ENCODE data around the gene B4GALT5.
A peak's percentile ranks its signal among the peaks of the same experiment; 100 is the strongest.
"Not testable (repeated sequence)": the region's sequence is repeated elsewhere in the genome, so short reads cannot be mapped to it uniquely, and the experiment has no call there.

Gene B4GALT5

GRCh38 chr20:49629606-49630005, 84.1 kb downstream of the B4GALT5 start:
- DNase-seq (ENCODE audit: low spot score): no peak

- not testable (repeated sequence) for DNase-seq (ENCODE audit: low spot score)
Measured at GRCh38 chr20:49628280-49628679, 85.4 kb downstream of the B4GALT5 start.

GRCh38 chr20:49627329-49627761, 86.3 kb downstream of the B4GALT5 start:
- no peak for DNase-seq (ENCODE audit: low spot score)

GRCh38 chr20:49624988-49625387, 88.7 kb downstream of the B4GALT5 start:
- not testable (repeated sequence) for DNase-seq (ENCODE audit: low spot score)

- no peak for DNase-seq (ENCODE audit: low spot score)
Measured at GRCh38 chr20:49624317-49624716, 89.4 kb downstream of the B4GALT5 start.

GRCh38 chr20:49622243-49622642, 91.4 kb downstream of the B4GALT5 start:
- DNase-seq (ENCODE audit: low spot score): no peak

GRCh38 chr20:49620364-49621240, 93.1 kb downstream of the B4GALT5 start:
- DNase-seq (ENCODE audit: low spot score): peak; percentile 57

GRCh38 chr20:49619113-49620048, 94.3 kb downstream of the B4GALT5 start:
- DNase-seq (ENCODE audit: low spot score): no peak

- no peak for DNase-seq (ENCODE audit: low spot score)
Measured at GRCh38 chr20:49618289-49618688, 95.4 kb downstream of the B4GALT5 start.

- DNase-seq (ENCODE audit: low spot score): not testable (repeated sequence)
Measured at GRCh38 chr20:49617394-49617793, 96.3 kb downstream of the B4GALT5 start.

- DNase-seq (ENCODE audit: low spot score): no peak
Measured at GRCh38 chr20:49616154-49617007, 97.3 kb downstream of the B4GALT5 start.

- peak; percentile 92 for DNase-seq (ENCODE audit: low spot score)
Measured at GRCh38 chr20:49615401-49616153, 98.1 kb downstream of the B4GALT5 start.

- not testable (repeated sequence) for DNase-seq (ENCODE audit: low spot score)
Measured at GRCh38 chr20:49615051-49615400, 98.7 kb downstream of the B4GALT5 start.

GRCh38 chr20:49614338-49615050, 99.2 kb downstream of the B4GALT5 start:
- DNase-seq (ENCODE audit: low spot score): no peak

GRCh38 chr20:49612127-49612738, 101.4 kb downstream of the B4GALT5 start:
- DNase-seq (ENCODE audit: low spot score): peak; percentile 68

GRCh38 chr20:49611539-49612126, 102.0 kb downstream of the B4GALT5 start:
- not testable (repeated sequence) for DNase-seq (ENCODE audit: low spot score)

GRCh38 chr20:49610691-49611538, 102.8 kb downstream of the B4GALT5 start:
- peak; percentile 94 for DNase-seq (ENCODE audit: low spot score)
